ENCODE results near the gene DOK6.

- TF ChIP-seq SIN3A (IDR thresholded peaks at IDR 0.05; ENCODE audit: borderline replicate concordance, insufficient read depth, low read length) (no peak), REST (IDR thresholded peaks at IDR 0.05; ENCODE audit: insufficient read depth in 1 of 2, low read depth in 2 of 2, low read length in 2 of 2) (no peak), POLR2AphosphoS5 (IDR thresholded peaks at IDR 0.05; ENCODE audit: low read depth, low read length) (no peak)
These were observed 43.5 kb downstream of the DOK6 start for GRCh38 chr18:69444221-69444620.

Data from PFSK-1 (cell line).